ENCODE measurements around the gene ORM2. TPM values are rescaled to one million over a fixed set of nuclear protein-coding genes. Genes with fewer than 3 reads are reported as not detected.
"Not testable (repeated sequence)": the region's sequence is repeated elsewhere in the genome, so short reads cannot be mapped to it uniquely, and the experiment has no call there.

Gene ORM2
- total RNA-seq, 1 donor from 2014 or later = not detected

- DNase-seq (ENCODE audit: low read depth) (peak; percentile 59), FAIRE-seq (no peak)
- no peaks in the 10 kb centered on the region for H3K36me3 ChIP-seq (ENCODE audit: insufficient read depth, low read length)
- no peak overlapping the region for H3K4me3 ChIP-seq (ENCODE audit: insufficient read depth, low read depth, low read length)
- no peaks in the 10 kb centered on the region for H3K36me3 Mint-ChIP-seq (ENCODE audit: low read depth, unreplicated experiment)
- no peaks in the 10 kb centered on the region for H3K9me3 Mint-ChIP-seq (ENCODE audit: unreplicated experiment)
- H3K4me3 Mint-ChIP-seq (ENCODE audit: unreplicated experiment) = no peak overlapping the region
- no peaks in the 10 kb centered on the region for H4K20me1 ChIP-seq (ENCODE audit: insufficient read depth, low read length)
- H3K4me2 ChIP-seq (ENCODE audit: low read length) = peak overlapping the region; percentile 41
- no peak overlapping the region for H3K27ac ChIP-seq (ENCODE audit: low read depth, low read length)
- TF ChIP-seq CTCF (IDR thresholded peaks at IDR 0.05; ENCODE audit: insufficient read depth, low read depth, low read length) = no peak
- no peak for TF ChIP-seq EZH2 (IDR thresholded peaks at IDR 0.05; ENCODE audit: insufficient read depth, low read length)
- H3K27me3 Mint-ChIP-seq (ENCODE audit: low read depth, unreplicated experiment) = peaks cover 7% of the 10 kb centered on the region
- H3K9ac ChIP-seq (ENCODE audit: low read length) = no peak overlapping the region
- H3K4me1 ChIP-seq (ENCODE audit: insufficient read depth, low read length) = peaks cover 1% of the 10 kb centered on the region
- peaks cover 4% of the 10 kb centered on the region for H3K4me1 Mint-ChIP-seq (ENCODE audit: low read depth, unreplicated experiment)
- H2AFZ ChIP-seq (ENCODE audit: low read depth, low read length) = no peak overlapping the region
- H3K79me2 ChIP-seq (ENCODE audit: insufficient read depth, low read length) = no peaks in the 10 kb centered on the region
- H3K27ac Mint-ChIP-seq (ENCODE audit: unreplicated experiment) = no peak overlapping the region
- no peaks in the 10 kb centered on the region for H3K9me3 ChIP-seq (ENCODE audit: insufficient read depth, low read depth, low read length)
- H3K27me3 ChIP-seq (ENCODE audit: insufficient read depth, low read length) = no peaks in the 10 kb centered on the region
Measured at GRCh38 chr9:114321759-114322158, 7.9 kb upstream of the ORM2 start.

GRCh38 chr9:114322160-114322818 lies 7.4 kb upstream of the ORM2 start:
- H3K27me3 ChIP-seq (ENCODE audit: insufficient read depth, low read length); H2AFZ ChIP-seq (ENCODE audit: low read depth, low read length); H3K79me2 ChIP-seq (ENCODE audit: insufficient read depth, low read length); H3K27ac ChIP-seq (ENCODE audit: low read depth, low read length); H4K20me1 ChIP-seq (ENCODE audit: insufficient read depth, low read length); H3K36me3 ChIP-seq (ENCODE audit: insufficient read depth, low read length); H3K4me1 ChIP-seq (ENCODE audit: insufficient read depth, low read length); H3K4me1 Mint-ChIP-seq (ENCODE audit: low read depth, unreplicated experiment); H3K27ac Mint-ChIP-seq (ENCODE audit: unreplicated experiment); H3K9me3 Mint-ChIP-seq (ENCODE audit: unreplicated experiment); H3K27me3 Mint-ChIP-seq (ENCODE audit: low read depth, unreplicated experiment); FAIRE-seq; H3K4me3 ChIP-seq (ENCODE audit: insufficient read depth, low read depth, low read length); H3K9ac ChIP-seq (ENCODE audit: low read length); H3K4me3 Mint-ChIP-seq (ENCODE audit: unreplicated experiment); H3K9me3 ChIP-seq (ENCODE audit: insufficient read depth, low read depth, low read length); H3K36me3 Mint-ChIP-seq (ENCODE audit: low read depth, unreplicated experiment): not testable (repeated sequence)
- peak; percentile 45 for DNase-seq (ENCODE audit: low read depth)
- H3K4me2 ChIP-seq (ENCODE audit: low read length) = peak overlapping the region; percentile 41

- not testable (repeated sequence) for H2AFZ ChIP-seq (ENCODE audit: low read depth, low read length); H3K79me2 ChIP-seq (ENCODE audit: insufficient read depth, low read length); H3K9ac ChIP-seq (ENCODE audit: low read length); H3K36me3 ChIP-seq (ENCODE audit: insufficient read depth, low read length); H3K4me3 Mint-ChIP-seq (ENCODE audit: unreplicated experiment); H3K9me3 ChIP-seq (ENCODE audit: insufficient read depth, low read depth, low read length); H3K4me3 ChIP-seq (ENCODE audit: insufficient read depth, low read depth, low read length); DNase-seq (ENCODE audit: low read depth); FAIRE-seq; H4K20me1 ChIP-seq (ENCODE audit: insufficient read depth, low read length); H3K27me3 ChIP-seq (ENCODE audit: insufficient read depth, low read length); H3K4me1 Mint-ChIP-seq (ENCODE audit: low read depth, unreplicated experiment); H3K27ac ChIP-seq (ENCODE audit: low read depth, low read length); H3K36me3 Mint-ChIP-seq (ENCODE audit: low read depth, unreplicated experiment); H3K4me1 ChIP-seq (ENCODE audit: insufficient read depth, low read length); H3K9me3 Mint-ChIP-seq (ENCODE audit: unreplicated experiment); H3K27ac Mint-ChIP-seq (ENCODE audit: unreplicated experiment); H3K27me3 Mint-ChIP-seq (ENCODE audit: low read depth, unreplicated experiment)
- peak within 1 kb of the TSS; percentile 41 for H3K4me2 ChIP-seq (ENCODE audit: low read length)
Measured at GRCh38 chr9:114322831-114323531, 6.7 kb upstream of the ORM2 start, which contains the start of gene ORM1. TSS of gene ORM1 (plus strand) at chr9:114323098. CDS start at chr9:114323134, 36 bp downstream.

GRCh38 chr9:114323849-114324248 lies 5.8 kb upstream of the ORM2 start:
- not testable (repeated sequence) for H3K4me3 ChIP-seq (ENCODE audit: insufficient read depth, low read depth, low read length); H3K4me3 Mint-ChIP-seq (ENCODE audit: unreplicated experiment); H3K9me3 ChIP-seq (ENCODE audit: insufficient read depth, low read depth, low read length); H3K4me1 Mint-ChIP-seq (ENCODE audit: low read depth, unreplicated experiment); H3K27me3 ChIP-seq (ENCODE audit: insufficient read depth, low read length); DNase-seq (ENCODE audit: low read depth); H3K36me3 Mint-ChIP-seq (ENCODE audit: low read depth, unreplicated experiment); H3K27me3 Mint-ChIP-seq (ENCODE audit: low read depth, unreplicated experiment); H3K9ac ChIP-seq (ENCODE audit: low read length); H3K9me3 Mint-ChIP-seq (ENCODE audit: unreplicated experiment); H3K36me3 ChIP-seq (ENCODE audit: insufficient read depth, low read length); H2AFZ ChIP-seq (ENCODE audit: low read depth, low read length); H3K4me1 ChIP-seq (ENCODE audit: insufficient read depth, low read length); H3K27ac Mint-ChIP-seq (ENCODE audit: unreplicated experiment); H3K27ac ChIP-seq (ENCODE audit: low read depth, low read length); H3K79me2 ChIP-seq (ENCODE audit: insufficient read depth, low read length); H4K20me1 ChIP-seq (ENCODE audit: insufficient read depth, low read length); H3K4me2 ChIP-seq (ENCODE audit: low read length)
- peak; percentile 49 for FAIRE-seq

All from astrocyte (in vitro differentiated cells and primary cell).